NOMO-1 treated with dmso at 0.1 percent for 144 hours (cell line): ENCODE data around the gene MMD.
"Not testable (repeated sequence)": the region's sequence is repeated elsewhere in the genome, so short reads cannot be mapped to it uniquely, and the experiment has no call there.

Source experiments
- DNase-seq: peaks from one replicate; lab custom pipeline; 2025; ENCODE audit not compliant: unreplicated experiment; lab: John Stamatoyannopoulos, UW

Gene MMD

GRCh38 chr17:55423535-55423934 lies 1.9 kb upstream of the MMD start:
- DNase-seq = no peak

DNA sequence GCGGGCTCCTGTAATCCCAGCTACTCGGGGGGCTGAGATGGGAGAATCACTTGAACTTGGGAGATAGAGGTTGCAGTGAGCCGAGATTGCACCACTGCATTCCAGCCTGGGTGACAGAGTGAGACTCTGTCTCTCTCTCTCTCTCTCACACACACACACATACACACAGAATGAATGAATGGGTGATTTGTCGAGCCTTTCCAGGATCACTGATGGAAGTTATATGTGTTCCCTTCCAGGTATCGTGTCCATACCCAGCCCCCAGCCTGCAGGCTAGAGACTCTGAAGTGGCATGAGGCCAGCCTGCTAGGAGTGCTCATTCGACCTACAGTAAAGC lies 1.2 kb upstream of the MMD start:
- not testable (repeated sequence) for DNase-seq

DNA sequence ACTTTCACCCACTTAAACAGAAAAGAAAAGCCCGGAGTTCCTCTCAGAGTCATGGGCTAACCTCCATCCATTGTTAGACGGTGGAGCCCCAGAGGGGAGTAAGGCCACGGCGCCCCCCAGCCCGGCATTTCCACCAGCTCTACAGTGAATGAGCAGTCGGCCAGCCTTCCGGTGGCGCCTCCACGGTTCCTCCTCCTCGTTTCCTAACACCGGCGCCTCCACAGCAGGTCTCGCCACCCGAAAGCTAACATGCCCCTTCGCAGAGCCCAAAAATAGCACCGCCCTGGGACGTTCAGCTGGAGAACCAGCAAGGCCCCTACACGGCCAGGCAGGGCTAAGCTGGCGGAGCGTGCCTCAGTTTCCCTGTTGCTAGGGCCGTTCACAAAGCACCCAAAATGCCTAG lies 858 bp downstream of the MMD start:
- DNase-seq = no peak

- peak; percentile 44 for DNase-seq
Measured at GRCh38 chr17:55420067-55420775, 1.4 kb downstream of the MMD start.

DNA sequence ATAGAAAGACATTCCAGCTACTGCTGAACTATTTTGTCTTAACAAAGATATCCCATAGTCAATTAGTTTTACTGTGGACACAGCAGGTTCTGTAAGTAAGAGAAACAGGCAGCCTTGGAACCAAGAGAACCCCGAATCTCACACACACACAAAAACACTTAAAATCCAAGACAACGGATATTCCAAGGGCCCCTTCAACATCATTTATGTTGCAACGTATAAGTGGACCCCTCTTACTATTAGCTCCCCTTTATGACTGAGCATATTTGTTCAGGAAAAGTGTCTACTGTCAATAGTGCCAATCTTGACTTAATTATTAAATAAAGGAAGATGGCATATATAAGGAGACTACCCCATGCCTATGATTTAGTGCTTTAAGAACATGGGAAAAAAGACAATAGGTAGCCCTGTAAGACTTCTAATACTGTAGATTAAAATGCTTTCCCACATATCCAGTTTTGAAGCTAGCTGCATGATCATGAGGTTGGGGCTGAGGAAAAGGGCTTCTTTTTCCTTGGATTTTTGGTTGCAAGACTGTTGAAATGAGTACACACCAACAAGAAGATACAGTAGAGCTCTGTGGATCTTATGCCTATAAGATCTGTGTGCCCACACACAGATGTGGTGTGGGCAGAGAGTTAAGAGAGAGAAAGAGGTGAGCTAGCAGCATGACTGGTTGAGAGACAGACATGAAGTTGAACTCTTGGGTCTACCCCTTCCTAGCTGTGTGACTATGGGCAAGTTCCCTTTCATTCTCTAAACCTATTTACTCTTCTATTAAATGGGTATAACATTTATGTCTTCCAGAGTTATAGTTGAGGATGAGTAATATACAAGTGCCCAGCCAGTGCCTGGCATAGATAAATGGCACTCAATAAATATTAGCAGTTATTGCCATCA lies 3.0 kb downstream of the MMD start:
- no peak for DNase-seq

- no peak for DNase-seq
Measured at GRCh38 chr17:55417411-55418268, 4.0 kb downstream of the MMD start.

GRCh38 chr17:55416470-55417052 lies 5.1 kb downstream of the MMD start:
- DNase-seq = no peak

- DNase-seq = no peak
Measured at GRCh38 chr17:55416000-55416399, 5.6 kb downstream of the MMD start.

GRCh38 chr17:55414983-55415382 lies 6.7 kb downstream of the MMD start:
- no peak for DNase-seq

DNA sequence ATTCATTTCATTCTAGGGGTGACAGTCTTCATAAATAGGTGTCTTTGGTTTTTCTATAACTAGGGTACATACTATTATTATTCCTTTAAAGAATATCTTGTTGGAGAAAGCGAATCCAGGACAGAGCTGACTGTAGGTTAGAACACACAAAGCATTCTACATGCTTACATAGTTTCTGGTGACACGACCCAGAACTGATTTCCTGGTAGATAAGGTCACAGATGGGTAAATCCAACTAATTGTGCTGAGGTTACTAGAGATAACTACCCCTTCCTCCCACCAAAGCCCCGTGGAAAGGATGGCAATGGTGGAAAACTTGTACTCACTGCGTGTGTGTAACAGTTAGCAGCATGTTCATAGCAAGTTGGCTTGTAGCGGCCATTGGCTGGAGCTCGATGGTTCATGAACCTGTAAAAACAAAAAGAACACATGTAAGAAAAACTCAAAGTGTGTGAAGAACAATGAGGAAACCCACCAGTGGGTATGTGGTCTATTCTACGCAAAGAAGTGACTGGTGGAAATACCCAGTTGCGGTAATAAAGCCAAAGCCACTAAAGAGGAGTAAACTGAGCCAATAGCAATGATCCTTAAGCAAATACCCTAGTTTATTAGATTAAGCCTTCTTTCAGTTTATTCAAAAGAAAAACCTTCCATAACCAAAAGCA lies 7.7 kb downstream of the MMD start:
- no peak for DNase-seq

DNA sequence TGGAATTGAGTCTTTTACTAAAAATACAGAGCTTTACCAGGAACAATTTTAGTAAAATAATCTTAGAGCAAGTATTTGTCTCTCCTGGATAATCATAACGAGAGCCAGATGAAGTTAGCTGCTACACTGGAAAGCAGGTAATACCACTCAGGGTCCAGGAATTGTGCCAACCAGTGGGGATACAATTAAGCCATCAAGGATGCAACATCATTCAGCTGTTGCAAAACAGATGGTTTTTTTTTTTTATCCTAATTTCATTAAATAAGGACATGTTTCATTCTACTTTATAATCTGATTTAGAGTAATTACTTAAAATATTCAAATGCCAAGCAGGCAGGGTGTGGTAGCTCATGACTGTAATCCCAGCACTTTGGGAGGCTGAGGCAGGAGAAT lies 10.2 kb downstream of the MMD start:
- no peak for DNase-seq

DNA sequence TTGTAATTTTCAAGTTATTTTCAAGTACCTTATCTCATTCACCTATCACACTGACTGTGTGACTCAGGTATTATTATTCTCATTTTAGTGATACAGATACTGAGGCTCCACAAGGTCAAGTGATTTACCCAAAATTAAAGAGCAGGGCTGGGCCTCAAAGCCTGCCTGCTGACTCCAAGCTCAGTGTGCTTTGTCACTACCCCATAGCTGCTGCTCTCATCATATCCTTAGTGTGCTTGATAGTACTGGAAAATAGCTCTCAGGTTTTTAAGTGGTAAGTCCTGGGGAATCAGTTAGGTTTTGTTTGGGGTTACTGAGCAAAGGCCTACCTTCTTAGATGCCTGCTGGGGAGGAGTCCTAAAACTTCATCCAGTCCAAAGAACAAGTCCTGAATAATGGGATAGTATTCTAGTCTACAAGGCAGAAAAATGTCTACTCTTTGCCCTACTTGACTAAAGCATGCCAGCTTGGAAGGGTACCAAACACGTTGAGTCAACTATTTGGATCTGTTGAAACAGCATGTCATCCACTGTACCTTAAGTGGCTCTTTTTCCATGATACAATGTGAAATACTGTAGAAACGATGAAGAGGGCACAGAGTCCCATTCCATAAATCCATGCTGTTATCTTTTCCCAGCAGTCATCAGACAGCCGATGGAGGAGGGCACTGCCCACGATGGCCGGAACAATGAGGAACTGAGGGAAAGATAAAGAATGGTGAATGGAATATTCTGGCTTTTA lies 10.7 kb downstream of the MMD start:
- no peak for DNase-seq

DNA sequence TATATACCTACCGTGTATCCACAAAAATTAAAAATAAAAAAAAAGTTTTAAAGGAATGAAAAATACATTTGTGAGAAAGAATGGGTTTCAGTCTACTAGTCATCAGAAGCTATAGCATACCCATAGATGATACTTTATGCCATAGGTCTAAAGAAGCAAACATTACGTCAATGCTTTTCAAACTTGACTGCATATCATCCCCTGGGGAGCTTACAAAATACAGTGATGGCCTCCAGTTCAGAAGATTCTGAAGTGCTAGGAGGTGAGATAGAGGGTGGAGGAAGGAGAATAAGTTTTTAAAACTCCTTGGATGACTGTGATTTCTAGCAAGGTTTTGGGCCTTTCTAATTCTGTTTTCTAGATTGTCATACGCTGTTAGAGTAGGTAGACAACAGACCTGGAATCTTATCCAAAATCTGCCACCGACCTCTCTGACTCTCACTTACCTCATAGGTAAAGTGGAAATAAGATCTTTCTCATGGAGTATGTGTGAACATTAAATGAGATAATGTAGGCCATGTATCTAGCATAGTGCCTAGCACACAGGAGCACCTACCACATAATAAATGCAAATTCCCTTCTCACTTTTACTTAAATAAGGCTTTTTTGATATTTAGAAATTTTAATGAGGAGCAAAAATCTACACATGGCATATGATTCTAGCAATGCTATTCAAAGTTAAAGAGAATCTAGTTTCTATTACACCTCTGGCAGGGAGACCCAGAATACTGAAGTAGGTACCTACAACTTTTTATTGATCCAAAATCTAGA lies 12.4 kb downstream of the MMD start:
- DNase-seq = no peak

- no peak for DNase-seq
Measured at GRCh38 chr17:55407641-55408566, 13.7 kb downstream of the MMD start.

DNA sequence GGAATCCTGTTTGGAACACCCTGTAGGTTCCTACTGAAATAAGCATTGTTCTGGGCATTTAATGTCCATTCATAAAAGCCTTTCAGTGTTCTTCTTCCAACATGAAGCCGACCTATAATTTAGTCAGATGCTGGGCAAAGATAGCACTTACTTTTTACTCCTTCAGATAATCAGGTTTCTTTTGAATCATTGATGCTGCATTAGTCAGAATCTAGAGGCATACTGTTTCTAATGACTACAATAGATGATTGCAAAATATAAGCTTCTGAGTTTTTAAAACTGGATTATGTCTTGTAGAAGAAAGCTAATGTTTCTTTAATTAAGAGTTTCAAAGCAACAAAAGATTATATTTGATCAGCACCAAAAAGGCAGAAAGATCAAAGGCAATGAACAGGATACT lies 16.0 kb downstream of the MMD start:
- DNase-seq = no peak

DNA sequence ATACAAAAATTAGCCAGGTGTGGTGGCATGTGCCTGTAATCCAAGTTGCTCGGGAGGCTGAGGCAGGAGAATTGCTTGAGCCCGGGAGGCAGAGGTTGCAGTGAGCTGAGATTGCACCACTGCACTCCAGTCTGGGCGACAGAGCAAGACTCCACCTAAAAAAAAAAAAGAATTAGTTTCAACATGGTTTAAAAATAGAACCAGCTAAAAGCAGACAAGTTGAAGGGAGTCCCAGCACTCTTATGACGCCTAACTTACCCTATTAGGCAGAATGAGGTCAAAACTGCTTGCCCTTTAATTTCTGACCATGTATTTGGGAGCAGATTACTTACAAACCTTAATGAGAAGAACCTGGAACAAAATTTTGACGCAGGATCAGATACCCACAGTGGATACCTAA lies 17.4 kb downstream of the MMD start:
- DNase-seq = not testable (repeated sequence)

- no peak for DNase-seq
Measured at GRCh38 chr17:55402374-55402773, 19.3 kb downstream of the MMD start.

- DNase-seq = no peak
Measured at GRCh38 chr17:55398689-55399088, 22.9 kb downstream of the MMD start.
